Activated CD4-positive, alpha-beta T cell treated with anti-CD3 and anti-CD28 coated beads, Interleukin-2, amount 50 U/mL, for 16 hours (primary cell): ENCODE results near the gene AGBL1.
"Not testable (repeated sequence)": the region's sequence is repeated elsewhere in the genome, so short reads cannot be mapped to it uniquely, and the experiment has no call there.

Experiments used
- DNase-seq: peaks from one replicate; pipeline ENCODE4 v3.0.0-alpha.2; 2020

Gene AGBL1

DNA sequence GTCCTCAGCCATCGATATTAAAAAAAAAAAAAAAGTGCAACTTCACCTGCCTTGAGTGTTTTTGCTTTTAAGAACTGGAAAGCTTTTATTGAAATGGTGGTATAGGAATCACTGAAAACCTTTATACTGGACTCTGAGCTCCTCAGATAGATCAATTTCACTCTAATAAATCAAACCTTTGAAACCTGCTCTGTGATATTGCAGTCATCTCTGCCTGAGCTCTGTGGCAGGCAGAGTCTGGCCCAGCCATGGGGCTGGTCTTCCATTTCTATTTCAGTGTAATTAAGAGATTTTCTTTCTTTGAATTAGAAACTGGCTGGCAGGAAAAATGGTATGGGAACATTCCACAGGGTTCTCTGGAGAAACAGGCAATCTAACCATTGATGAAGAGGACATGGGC is 762.5 kb downstream of the AGBL1 start:
- DNase-seq = no peak

DNA sequence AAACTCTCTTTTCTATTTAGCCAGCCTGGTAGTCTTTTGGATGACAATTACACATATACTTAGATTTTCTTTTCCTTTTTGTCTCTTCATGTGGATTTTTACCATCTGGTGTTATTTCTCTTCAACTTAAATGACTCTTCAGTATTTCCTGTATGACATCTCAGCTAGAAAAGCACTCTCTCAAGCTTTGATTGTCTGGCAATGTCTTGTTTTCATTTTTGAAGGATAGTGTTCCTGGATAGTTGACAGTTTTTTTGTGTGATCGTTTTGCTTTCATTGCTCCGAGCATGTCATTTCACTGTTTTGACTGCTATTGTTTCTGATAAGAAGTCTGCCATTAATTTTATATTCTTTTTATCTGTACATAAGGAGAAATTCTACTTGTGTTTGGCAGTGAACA is 766.4 kb downstream of the AGBL1 start:
- no peak for DNase-seq

DNA sequence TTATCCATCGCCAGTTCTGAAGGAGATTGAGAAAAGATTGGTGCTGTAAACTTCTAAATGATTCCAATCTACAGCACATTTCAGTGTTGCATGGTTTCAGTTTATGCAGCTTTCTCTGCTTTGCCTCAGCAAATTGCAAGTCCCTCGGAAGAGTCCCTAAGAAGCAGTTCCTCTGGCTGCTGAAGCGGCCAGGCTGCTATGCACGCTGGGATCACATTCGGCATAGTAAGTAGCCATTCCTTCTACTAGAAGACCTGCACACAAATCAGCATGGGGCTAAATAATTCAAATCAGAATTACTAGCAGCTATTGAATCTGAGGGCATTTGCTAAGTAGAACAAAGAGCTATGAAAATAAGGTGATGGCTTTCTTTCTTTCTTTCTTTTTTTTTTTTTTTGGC is 769.5 kb downstream of the AGBL1 start:
- no peak for DNase-seq

DNA sequence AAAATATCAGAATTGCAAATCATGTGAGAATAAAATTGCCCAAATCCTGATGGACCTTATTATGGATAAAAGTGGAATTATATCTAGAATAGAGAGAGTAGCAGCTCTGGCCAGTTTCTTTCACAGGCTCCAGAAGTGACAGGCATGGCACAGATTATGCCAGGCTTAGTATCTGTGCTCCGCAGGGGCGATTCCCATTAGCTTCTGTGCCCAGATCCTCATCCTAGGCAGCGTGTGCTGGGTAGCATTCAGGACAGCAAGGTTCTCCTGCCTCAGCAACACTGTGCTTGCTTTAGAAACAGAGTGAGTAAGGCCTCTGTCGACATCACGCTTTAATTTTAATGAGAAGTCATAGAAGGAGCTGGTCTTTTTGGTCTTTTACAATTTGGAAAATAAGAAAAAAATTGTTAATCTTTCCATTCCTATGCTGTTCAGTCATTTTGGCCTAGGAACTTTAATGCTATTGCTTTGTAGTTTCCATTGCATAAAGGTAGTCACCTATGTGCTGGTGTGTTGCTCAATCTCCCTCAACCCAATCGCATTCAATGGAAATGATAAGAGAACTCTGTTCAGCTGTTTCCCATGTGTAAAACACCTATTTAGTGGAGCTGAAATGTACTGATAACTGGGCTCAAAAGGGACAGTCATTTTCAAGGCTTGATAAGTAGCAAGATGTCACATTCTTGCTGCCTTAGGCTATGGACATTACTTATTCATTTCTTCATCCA is 770.1 kb downstream of the AGBL1 start:
- no peak for DNase-seq

DNA sequence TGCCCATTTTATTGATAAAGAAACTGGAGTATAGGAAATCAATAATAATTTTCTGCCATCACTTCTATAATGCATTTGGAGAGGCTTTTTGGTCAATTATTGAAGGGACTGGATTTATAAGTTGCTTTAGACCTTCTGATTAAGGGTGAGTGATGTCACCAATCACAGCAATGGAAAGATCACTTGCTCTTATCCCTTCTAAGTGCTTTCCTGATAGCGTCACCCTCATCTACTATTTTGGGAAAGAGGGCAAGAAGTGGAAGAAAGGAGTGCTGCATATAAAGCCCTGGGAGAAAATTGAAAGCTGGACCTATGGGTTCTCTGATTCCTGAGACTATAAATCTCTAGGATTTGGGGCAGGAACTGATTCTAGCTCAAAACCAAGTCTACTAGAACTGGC is 771.3 kb downstream of the AGBL1 start:
- no peak for DNase-seq

DNA sequence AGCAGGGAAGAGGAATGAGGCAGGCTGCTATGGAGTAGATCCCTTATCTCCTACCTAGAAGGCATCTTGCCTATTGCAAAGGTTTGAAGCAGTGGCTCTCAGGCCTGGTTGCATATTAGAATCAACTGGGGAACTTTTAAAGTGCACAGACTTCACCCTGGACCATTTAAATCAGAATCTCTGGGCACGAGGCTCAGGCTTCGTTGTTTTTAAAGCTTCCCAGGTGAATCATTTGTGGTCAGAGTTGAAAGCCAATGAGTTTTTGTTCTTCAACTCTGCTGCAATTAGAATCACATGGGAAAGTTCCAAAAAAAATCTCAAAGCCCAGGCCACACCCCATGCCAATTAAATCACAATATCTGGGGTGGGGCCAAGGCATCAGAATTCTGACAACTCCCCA is 773.1 kb downstream of the AGBL1 start:
- DNase-seq = no peak

DNA sequence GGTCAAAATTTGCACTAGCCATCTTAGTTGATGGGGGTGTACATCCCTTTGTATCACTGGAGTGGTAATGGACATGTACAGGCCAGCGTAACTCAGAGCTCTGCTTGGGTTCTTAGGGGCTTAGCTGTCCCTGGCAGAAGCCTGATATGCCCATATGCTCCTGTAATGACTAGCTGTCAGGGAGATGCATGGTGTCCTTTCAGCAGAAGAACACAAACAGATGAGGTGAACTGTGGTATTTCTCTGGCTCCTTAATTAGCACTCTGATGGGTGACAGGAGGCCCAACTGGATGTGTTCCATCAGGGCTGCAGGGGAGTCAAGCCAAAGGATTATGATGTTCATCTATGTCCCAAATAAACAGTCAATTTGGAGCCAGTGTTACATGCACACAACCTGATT is 774.5 kb downstream of the AGBL1 start:
- no peak for DNase-seq

DNA sequence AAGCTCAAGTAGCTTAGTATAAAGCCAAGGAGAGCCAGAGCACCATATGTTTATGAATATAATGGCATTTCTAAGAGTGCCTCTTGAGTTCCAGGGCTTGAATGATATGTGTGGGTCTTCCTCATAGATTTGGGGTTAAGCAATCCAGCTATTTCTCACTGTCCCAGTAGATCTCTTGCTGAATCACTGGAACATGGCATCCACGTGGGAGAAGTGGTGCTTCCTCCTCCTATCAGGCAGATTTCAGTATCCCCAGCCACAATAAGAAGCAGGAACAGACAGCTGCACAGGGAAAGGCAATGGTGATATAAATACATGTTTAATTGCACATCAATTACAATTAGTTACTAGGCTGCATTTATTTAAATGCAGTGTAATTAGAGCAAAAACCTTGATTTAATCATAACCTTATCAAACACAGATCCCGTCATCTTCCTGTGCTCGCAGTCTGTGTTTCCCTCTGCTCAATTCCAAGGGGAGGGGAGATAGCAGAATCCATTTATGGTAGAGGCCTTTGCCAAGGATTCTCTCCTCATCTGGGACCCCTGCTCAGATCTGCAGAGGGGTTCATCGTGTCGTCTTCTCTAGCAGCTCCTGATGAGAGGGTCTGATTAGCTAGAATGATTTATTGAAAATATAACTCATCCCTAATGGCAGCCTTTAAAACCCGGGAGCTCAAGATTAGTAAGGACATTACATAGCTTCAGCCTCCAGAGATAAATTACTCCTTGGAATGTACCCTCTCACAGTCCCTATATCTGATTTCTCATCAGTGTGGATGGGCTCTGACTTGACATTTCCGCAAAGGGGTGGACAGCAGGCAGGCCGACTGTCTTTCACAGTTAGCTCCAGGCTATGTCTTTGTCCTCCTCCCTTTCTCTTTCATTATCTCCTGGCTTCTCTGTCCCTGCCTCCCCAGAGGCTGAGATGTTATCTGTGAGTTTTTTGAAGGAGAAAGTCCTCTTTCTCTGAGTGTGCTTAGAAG is 775.9 kb downstream of the AGBL1 start:
- DNase-seq = no peak

DNA sequence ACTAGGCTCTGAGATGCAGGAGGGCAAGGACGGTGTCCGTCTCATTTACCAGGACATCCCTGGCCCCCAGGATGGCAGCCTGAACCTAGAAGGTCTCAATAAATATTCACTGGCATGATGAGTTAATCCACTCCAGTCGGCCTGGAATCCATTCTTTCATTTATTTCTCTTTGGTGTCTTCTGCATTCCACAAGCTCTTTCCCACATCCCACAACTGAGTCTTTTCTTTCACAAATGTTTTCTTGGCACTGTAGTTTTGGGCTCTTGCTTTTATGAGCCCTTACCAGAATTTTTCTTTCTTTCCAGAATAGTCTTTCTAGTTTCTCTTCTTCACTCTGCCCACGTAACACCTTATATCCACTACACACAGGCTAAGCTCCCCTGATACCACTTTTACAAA is 778.0 kb downstream of the AGBL1 start:
- no peak for DNase-seq

DNA sequence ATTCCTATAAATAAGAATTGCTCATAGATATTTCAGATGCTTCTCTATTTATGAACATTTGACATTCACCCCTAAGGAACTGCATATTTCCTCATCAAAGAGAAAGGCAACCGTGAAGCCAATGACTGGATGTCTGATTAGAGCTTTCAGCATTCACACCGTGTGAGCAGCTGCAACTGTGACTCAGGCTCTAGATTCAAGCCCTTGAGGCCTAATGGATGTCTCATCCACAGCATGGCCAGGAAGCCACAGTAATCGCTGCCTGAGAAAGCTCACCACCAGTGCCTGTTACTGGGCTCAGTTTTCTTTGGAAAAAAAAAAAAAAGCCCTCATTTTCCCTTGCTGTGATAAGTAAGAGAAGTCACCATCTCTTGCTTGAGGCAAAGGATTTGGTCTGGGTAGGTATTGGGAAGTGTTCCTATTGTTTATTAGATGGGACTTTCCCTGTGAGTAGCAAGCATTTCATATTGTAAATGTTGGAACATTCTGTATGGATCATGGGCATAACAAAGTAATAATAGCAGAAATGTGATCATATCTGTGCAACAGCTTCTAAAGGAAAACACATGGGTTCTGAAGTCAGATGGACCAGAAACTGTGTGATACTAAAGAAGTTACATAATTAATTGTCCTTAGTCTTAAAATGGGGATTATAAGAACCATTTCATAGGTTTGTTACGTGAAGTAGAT is 783.7 kb downstream of the AGBL1 start:
- DNase-seq = no peak

DNA sequence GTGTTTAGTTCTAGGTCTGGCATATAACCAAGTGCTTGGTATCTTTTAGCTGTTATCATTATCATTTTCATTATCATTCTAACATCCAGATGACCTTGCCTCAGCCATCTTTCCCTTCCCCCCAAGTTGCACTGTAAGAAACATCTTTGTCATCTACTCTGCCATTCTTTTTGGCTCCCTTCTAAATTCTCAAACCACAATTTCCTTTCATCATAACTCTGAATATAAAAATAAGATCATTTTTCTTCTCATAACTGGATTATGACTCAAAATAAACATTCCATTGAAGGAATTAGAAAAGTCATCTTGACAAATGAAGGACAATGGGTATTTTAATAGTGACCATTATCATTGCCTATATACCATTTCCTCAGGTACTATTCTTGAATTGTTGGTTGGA is 786.2 kb downstream of the AGBL1 start:
- DNase-seq = no peak

DNA sequence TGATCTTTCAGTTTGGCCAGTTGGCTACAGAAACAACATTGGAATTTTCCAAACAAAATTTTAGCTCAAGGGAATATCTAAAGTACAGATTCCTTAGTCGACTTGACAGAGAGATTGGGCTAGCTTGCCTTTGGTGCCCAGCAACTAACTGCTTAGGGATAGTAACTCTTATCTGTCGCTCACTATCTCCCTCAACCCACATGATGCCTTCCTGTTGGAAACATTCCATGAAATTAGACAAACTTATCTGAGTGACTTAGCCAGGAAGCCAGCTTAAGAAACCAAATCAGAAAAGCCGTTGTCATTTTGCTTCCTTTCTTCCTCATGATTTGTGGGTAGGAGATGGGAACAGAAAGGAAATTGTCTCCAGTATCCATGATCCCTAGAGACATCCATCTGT is 791.2 kb downstream of the AGBL1 start:
- no peak for DNase-seq

DNA sequence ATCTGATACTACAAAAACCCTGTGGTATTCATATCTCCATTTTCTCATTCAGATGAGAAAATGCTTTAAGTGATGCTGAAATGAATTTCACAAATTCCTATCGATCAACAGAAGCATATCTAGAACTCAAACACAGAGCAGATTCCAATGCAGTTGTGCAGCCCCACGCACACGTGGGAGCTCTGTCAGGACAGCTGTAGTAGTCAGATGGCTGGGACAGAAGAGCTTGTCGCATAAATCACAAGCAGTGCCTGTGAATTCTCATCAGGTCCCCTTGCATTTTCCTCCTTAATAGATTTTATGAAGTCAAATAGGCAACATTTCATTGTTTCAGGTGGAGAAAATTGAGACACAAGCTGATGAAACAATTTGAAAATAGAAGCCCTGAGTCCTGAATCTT is 792.3 kb downstream of the AGBL1 start:
- DNase-seq = no peak

DNA sequence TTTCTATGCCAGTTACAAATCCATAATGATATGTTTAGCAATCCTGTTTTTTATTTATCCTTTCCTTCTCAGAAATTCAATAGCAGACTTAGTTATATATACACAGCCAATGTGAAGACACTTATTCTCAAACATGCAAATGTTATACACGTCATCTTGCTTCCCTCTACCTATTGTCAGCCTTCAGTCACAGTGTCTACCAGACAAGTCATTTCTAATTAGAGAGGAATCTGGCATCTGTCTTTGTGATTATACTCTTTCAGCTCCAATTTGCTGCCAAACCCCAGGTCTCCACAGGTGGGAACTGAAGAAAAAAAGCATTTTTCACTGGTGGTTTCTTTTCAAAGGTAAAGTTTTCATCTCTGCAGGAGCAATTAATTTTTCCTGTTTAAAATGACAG is 793.1 kb downstream of the AGBL1 start:
- no peak for DNase-seq

DNA sequence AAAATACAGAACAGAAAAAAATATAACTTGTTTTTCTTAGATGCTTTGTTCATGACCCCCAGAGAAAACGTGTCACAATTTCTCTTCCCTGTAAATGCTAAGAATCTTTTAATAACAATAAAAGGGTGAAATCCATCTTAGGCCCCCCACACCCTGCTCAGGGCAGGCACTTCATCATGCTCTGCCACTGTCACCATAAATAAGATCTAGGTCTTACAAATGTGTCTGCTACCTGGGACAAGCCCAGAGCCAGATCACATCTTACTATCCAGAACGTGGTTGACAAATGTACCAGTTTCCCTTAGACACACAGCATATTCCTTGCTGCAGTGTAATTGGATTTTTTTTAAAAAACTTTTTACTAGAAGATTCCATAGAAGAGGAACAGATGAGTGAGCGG is 795.4 kb downstream of the AGBL1 start:
- DNase-seq = no peak

DNA sequence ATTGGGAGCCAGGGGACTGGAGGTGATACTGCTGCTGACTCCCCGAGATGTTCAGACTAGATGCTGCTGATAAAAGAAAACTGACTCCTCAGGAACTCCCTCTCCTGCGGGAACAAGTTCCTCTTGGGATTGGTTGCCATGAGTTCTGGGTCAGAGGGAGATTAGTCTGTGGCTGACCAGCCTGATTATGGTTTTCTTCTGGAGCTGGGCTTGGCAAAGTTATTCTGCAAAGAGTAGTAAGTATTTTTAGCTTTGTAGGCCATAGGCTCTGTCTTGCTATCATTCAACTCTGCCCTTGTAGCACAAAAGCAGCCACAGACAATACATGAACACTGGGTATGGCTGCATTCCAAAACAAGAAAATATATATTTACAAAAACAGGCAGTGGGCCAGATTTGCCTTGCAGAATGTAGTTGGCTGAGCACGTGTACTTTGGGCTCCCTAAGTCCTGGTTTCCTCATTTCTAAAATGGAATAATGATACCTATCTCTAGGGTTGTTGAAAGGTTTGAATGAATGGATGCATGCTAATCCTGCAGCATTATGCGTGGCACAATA is 796.8 kb downstream of the AGBL1 start:
- DNase-seq = no peak

DNA sequence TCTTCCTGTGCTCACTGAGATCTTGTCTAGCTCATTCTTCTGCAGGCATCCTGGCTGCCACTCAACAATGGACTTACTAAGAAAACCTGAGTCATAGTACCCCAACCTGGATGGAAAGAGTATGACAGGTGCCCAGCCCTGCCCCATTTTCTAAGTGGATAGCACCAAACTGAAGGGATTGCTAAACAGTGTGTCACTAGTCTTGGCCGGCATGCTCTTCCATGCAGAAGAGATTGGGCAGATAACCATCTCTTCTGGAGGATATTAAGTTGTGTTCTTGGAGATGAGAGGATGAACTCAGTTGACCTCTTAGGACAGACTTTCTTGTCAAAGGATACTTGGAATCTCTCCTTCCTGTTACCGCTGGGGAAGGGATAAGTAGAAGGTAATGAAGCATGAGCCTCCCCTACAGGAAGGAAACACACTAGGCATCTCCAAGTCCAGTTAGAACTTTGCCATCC is 797.5 kb downstream of the AGBL1 start:
- no peak for DNase-seq

DNA sequence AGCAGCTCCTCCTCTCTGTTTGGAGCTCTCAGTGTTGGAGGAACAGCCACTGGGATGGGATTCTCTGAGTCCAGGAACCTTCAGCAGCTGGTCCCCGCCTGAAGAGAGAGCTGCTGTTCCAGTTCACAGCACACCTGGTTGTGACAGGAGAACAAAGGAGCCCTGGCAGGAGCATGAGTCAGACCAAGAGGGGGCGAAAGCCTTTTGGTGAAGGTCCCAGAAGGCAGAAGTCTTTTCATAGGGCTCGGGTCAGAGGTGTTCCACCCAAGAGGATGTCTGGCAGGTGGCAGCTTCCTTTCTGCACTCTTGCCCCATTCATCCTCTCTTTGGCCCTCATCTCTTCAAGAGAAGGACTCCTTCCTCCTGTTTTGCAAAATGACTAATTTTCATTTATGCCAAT is 799.2 kb downstream of the AGBL1 start:
- not testable (repeated sequence) for DNase-seq

DNA sequence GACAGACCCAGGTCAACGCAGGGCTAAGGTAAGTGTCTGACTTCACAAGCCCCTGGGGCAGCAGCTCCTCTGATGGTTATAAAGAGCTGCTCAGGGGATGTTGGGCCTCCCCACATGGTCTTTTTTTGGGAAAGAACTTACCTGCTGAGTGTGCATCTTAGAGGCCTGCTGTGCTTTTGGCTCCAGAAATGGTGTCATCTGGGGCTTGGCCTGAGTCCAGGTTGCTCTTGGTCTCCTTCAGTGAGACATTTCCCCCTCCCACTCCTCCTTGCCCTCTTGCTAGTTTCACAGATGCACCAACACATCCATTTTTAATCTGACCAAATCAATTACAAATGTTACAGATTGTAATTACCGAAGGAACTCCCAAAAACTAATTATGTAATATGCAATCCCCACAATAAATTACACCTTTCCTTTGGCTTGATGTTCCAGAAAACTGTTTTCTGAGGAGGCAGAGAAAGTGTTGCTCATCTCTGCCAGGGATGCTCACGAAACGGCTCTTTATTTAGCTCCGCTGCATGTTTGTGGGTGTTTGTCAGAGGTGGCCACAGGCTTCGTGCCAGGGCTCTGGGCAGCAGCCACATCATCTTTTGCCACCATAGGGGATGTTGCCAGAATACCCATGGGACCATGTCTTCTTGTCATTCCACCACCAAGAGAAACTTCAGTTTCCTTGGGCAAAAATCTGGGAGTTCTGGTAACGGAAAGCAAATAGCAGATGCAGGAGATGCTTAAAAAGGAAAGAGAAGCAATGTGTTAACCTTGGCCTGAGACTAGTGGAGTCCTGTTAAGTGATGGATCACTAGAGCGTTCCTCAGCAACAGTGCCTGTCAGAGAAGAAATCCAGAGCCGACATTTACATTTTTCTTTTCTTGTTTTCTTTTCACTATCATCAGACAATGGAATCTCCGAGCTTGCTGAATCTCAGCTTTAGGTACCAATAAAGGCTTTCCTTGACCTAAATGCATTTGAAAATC is 799.9 kb downstream of the AGBL1 start:
- DNase-seq = no peak

DNA sequence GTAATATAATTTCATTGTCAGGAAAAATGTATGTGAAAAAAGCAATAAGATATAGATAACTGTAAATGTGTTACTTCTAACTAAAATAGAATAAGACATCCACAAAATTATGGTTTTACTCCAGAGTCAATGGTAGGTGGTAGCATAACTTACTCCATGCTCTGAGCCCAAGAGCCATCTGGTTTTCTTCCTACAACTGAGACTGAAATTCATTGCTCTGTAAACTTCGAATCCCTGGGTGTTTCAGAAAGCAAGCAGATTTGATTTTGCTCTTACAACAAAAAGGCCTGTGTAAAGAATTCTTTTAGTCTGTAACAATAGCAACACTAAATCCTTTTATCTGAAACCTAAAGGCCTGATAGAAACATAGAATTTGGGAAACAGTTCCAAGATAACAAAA is 805.9 kb downstream of the AGBL1 start:
- no peak for DNase-seq

DNA sequence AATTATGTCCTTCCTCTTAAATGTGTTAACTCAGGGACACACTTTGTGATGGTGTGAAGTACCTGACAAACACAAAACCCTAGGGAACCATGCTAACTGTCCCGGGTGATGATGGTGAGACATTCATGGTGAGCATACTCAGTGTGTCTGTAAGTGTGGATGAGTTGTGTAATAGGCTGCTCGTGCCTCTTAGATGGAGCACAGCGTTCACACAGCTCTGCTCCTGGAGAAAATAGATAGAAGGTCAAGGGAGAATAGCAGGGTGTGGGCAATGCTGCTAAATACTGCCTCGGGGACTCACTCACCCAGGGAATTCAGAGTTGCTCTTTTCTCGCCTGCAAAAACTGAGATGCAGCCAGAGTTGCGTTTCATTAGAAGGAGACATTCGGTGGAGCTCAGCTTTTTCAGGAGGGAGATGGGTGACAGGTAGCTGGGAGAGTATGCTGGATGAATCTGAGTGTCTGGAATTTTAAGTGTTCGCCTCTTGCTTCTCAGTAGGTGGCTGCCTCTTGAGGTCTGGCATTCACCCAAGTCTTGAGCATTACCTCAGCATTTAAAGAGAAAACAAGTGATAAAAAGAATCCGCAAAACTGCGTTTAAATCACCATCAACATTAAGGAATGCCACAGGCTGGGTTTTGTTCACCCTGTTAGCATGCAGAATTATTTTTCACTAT is 813.2 kb downstream of the AGBL1 start:
- no peak for DNase-seq
